Measurements from ENCODE around the gene MARK2.
A peak's percentile ranks its signal among the peaks of the same experiment; 100 is the strongest.

Gene MARK2

DNA sequence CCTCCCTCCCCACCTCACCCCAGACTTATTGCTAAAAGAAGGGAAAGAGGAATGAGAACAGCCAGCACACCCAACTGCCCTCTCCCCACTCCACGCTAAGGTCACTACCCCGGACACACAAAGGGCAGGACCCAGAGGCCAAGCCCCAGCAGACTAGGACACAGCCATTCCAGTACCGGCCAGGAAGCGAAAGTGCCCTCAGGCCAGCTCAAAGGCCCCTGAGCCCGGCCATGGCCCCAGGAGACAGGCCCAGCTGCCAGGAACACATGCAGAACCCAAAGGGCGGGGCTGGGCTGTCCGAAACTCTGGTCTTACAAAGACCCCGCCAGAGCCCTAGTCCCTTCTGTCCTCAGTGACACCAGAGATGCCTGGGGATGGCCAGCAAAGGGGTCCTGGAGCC is 72.5 kb downstream of the MARK2 start:
- DNase-seq, result no peak

DNA sequence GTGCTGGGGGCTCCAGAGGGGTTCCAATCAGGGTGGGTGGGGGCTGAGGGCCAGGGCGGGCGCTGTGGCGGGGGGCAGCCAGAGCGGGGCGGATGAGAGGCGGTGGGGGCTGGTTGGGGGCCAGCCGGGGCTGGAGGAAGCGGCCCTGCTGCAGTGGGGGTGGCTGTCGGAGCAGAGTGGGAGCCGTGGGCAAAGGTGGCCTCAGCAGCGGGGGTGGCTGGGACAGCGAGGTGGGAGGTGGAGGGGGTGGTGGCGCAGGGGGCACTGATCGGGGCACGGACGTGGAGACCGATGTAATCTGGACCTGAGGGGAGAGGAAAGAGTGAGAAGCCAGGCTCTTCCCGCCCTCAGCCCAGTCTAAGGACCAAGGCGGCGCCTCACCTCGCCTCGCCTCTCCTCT is 73.0 kb downstream of the MARK2 start:
- DNase-seq, result no peak

DNA sequence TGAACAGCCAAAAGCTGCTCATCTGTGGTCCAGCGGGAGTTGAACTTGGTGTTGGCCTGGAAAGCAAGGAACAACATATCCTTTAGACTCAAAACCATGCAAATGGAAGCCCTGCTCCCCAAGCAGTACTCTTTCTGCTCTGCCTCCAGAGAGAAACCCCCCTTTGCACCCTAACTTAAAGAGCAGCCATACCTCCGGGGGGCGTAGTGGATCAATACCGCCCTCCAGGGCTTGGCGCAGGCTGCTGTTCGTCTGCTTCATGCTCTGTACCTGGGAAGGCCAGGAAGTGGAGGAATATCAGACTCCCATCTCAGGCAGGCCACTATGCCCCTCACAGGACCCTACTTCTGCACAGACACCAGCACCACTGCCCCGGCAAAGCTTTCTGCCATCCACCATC is 73.8 kb downstream of the MARK2 start:
- DNase-seq, result no peak

DNA sequence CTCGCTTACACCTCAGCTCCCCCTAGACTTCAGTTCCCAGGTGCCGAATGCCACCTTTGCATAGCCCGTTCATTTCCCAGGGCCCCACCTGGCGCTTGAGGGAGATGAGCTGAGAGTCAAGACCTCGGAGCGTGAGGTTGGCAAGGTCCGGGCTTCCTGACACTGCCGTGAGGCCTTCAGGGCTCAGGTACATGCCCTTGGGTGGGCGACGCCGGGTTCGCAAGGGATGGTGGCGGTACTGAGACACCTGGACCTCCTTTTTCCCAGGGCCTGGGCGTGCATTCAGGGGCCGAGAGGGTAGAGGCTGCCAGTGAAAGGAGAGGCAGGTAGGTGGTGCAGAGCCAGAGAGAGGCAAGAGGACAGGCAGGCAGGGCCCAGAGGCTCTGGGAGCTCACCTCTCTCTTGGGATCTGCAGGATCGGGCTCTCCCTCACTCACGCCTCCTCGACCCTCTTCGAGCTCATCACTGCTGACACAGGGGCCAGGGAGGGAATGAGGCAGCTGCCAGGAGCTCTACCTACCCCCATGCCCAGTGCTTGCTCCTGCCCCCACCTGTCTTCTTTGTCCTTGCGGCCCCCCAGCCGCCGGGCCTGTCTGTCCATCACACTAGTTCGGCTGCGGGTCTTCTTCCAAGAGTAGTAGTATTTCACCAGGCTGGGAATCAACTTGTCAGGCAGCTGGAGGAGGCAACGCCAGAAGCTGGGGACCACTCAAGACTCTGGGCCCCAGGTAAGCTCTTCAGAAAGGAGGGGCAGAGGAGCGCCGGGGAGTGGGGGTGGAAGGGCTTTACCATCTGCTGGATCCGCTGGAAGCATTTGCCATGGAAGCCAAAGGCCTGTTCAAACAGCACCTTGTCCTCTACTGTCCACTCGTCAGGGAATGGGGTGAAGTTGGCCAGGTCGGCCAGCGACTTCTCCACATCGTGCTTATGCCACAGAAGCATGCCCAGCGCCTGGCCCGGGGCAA is 75.2 kb downstream of the MARK2 start:
- no peak for DNase-seq

DNA sequence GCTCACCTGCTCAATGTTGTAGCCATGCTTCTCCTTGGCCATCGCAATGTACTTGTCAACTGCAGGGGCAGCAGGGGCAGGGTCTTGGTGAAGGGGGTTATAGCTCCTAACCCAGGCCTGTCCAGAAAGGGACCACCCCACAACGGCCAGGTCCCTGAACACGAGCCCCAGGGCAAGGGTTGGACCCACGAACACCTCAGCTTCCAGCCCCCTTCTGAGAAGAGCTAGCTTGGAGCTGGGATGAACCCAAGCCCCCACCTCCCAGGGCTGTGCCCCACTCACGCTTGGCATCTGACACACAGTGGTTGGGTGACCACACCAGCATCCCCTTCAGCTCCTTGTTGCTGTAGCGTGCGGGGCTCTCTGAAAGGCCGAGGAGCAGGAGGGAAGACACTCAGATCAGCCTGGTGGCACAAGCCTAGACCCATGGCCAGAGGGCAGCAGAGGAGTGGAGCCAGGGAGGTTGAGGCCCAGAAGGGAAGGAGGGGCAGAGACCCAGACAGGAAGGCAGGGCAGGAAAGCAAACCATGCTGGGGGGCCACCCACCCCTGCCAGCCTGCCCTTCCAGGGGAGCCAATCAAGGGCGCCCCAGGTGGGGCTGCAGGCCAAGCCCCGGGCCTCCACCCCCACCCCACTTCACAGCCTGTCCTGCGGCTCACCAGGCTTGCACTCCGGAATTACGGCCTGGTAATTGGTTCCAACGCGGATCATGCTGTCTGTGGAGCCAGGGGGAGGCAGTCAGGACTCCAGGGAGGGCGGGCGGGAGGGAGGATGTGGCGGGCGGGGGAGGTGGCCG is 76.2 kb downstream of the MARK2 start:
- no peak for DNase-seq

DNA sequence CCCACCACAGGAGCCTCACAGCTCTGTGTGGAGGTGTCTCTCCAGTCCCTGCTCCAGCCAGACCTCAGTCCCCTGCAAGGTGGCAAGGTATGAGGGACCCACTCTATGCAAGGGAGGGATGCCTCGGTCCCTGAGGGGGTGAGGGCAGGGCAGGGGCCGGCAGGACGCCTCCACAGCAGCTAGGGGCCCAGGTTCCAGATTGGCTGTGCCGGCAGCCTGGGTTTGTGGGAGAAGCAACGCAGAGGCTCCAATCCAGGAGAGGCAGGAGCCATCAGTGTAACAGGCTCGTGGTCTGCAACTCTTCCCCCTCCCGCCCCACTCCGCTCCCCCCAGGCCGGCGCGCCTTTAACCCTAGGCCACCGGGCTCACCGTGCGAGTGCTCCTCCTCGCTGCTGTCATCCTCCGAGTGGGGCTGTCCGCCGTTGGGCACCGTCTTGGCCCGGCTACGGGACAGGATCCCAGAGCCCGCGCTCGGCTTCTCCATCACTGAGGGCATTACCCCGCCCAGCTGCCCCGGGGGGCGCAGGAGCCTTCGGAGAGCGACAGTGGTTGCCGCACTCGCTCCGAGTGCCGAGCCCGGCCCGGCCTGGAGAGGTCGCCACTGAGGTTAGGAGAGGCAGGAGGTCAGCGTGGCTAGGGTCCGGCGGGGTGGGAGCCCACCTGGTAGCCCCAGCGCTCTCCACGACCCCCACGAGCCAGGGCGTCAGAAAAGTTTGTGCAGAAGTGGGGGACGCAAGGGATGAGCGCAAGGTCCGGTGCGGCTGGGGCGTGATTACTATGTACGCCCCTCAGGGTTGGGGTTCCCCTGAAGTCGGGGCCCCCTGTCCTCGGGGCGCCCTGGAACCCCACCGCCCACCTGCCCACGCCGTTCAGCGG is 77.3 kb downstream of the MARK2 start:
- DNase-seq, result peak; percentile 43

DNA sequence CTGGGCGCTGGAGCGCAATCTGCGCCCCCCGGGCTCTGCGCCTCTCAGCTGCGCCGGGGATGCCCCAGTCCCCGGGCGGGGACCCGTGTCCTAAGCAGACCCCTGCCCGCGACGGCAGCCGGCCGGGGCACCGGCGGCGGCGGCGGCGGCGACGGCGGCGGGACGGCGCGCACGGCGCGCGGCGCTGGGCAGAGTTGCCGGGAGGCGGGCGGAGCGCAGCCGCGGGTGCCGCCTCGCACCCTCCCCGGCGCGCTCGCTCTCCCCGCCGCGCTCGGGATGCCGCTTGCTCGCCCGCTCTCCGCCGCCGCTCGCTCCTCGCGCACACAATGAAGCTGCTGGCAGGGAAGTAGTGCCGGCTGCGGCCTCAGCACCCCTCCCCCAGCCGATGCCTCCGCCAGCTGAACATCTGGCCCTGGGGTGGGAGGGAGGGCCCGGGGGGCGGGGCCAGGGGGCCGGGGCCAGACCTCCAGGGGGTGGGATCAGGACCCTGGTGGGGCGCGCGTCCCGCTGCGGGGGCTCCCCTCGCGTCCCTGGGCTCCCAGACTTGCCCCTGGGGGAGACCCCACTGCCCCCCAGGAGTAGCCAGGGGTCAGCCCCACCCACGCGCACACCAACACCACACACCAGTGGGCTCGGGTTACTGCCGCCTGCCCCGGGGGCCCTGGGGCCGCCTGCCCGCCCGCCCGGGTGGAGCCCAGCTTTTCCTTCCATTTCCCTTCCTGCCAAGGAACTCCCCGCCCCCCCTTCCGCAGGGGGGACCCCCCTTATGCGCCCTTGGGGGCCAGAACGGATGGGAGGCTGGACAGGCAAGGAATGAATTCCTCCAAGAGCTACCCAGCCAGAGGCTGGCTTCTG is 78.2 kb downstream of the MARK2 start, which contains the start of gene RCOR2:
Gene RCOR2, minus strand, starts transcription at position 328 of the 855 bp plus-strand sequence. CDS start 708 bp downstream, outside the sequence.
- peak; percentile 71 for DNase-seq

DNA sequence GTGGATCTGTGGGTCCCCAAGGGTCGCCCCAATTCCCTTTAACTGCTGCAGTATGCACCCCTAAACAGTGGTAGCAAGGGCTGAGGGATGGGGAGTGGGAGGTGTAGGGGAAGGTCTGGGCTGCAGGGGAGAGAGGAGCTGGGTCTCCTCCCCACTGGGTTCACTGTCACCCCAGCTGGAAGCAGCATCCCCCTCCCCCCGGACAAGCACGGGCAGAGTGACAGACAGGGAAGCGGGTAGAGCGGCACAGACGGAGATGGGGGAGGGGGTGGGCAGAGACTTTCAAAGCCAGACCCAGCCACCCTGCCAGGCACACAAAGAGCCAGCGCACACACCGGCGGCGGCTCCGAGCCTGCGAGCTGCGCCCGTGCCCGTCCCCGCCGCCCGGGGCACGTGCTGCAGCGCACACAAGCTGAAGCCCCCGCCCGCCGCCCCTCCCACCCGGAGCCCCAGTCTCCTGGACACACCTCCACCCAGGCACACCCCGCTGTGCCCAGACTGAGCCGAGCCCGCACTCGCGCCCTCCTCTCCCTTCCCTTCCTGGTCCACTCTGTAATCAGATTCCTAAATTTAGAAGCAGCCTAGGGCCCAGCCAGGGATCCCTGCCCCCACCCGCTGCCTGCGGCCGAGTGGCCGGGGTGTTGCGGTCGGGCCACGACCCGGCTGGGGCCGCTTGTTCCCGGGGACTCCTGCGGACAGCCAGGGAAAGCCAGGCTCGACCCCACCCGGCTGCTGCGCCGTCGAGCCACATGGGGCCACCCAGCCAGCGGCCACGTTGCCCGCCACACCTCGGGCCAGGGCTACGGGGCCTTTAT is 79.0 kb downstream of the MARK2 start:
- peak; percentile 32 for DNase-seq

DNA sequence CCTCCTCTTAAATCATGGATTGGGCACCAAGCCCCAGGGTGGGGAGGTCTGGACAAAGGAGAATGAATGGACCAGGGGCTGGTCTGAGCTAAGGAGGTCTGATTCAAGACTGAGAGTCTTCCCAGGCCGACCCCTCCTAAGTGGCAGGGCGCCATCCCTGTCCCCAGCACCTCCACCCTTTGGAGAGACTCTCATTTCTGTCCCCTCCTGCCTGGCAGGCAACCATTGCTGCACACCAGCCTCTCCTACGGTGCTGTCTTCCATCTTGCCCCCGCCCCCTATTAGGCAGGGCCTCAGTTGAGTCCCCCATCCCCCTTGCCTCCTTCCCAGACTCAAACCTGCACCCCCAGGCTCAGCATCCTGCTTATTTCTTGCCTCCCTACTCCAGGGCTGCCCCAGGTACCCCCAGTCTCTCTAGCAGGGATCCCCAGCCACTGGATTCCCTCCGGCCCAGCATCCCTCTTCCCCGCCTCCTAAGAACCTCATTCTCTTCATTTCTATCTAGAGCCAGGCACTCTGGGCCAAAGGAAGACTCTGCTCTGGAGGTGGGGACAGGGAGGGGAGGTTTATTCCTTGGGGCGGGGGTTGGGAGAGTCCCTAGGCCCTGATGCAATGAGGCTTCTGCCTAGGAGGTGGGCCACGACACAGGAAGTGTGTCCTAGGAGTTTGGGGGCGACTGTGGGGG is 79.7 kb downstream of the MARK2 start:
- no peak for DNase-seq

DNA sequence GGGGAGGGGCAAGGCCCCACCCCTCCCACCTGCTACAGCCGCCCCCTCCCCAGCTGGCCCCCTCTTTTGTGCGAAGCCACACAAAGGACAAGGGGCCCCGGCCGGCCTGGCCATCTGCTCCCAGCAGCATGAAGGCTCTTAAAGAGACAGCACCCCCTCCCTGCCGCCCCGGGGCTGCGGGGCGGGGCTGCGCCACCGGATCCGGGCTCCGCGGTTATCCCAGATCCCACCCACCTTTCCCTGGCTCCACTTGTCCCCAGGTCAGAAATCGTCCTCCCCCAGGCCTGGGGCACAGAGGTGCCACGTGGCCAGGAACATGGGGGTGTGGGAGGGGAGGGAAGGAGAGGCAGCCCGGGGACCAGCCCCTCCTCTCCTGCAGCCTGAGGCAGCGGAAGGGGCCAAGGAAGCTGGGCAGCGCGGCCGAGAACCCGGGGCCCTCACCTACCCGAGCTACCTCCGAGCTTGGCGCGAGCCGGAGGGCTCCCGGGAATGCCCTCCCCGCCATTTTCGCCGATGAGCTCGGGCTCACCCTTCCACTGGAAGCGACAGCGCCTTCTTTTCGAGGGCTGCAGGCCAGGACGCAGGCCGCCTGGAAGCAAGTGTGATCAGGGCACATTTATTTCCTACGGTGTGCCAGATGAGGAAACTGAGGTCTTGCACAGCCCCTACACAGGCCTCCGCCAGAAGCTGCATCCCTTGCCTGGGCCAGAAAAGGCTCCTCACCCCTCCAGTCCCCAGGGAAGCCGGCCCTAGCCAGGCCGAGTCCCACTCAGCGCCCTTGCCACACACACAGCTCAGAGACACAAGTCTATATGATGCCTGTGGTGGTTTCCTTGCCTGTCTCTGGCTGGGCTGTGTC is 80.6 kb downstream of the MARK2 start:
- DNase-seq, result no peak

DNA sequence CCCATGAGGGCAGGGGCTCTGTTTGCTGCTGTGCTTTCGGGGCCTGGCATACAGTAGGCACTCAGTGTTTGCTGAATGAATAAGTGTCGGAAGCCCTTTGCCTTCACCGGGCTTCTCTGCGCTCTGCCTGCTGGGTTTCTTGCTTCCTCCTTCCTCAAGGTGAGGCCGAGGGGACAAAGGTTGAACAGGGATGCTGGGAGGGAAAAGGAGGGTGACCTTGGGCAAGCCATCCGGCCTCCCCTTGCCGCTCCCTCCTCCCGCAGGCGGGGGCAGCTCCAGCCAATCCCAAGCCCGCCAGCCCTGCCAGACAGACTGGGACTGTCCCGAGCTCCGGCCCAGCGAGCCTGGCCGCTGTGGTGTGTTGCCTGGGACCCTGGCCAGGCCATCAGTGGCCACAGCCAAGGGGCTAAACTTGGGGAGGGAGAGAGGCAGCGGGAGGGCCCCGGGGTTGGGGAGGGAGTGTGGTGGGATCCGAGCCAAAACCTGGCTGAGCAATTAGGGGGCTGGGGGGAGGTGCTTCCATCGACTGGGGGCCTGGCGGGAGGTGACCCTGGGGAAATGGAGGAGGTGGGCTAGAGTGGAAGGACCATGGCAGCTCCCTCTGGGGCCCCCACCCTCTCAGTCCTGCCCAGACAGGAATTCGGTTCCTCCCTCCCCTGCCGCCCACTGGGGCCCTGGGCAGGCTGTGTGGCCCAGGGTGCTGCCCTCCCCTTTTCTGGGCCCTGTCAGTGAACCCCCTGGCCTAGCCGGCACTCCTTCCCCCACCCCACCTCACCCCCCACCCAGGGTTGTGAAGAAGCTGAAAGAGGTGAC is 81.4 kb downstream of the MARK2 start:
- DNase-seq, result no peak

DNA sequence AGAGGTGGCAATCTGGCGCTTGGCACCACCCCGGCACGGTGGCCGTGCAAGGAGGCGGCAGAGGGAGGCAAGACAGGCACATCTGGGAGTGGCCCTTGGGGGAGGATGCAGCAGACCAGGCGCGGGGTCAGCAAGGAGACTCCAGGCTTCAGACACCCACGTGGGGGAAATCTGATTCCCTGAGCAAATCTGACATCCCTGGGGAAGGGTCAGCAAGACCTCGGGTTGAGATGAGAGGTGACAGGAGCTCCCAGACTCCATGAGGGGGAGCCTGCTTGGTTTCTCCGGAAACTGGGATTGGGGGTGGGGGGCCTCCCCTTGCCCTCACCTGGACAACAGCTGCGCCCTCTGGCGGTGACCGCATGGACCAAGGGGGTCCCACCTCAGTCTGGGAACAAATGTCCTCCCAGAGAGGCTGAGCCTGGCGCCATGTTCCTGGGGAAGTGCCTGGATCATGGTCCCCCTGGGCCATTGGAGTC is 82.1 kb downstream of the MARK2 start:
- peak; percentile 34 for DNase-seq

DNA sequence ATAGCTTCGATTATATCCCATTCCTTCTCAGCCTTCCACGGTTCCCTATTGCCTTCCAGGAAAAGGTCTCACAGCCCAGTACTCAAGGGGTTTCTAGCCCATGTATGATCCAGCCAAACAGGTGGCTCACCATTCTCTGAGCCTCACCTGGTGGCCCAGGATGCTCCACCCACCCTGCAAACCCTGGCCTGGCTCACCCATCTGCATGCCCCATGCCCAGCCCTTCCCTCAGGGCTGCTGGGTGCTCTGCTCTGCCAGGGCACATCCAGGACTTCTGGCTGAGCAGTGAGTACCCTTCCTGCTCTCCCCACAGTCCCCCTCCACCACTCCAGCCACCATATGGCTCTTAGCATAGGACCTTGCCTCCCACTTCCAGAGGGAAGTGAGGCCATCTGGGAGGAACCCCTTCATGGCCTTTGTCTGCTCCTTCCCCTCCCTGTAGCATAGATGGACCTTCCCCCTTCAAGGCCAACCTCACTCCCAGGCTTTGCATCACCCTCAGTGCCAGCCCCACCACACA is 83.8 kb downstream of the MARK2 start:
- no peak for DNase-seq

DNA sequence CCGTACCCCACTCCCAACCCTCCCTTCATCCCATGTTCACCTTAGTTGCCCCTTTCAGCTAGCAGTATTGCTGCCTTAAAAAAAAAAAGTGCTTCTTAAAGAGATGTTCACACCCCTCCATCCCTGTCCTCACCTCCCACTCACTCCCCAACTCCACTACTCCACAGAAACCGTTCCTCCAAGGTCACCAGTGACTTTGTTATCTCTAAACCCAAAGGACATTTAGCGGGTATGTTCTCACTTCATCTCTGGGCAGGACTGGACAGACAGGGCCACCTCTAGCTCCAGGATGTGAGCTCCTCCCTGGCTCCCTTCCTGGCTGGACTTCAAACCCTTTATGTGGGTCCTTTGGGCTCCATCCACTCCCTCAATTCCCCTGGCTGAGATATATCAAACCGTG is 84.4 kb downstream of the MARK2 start:
- no peak for DNase-seq

DNA sequence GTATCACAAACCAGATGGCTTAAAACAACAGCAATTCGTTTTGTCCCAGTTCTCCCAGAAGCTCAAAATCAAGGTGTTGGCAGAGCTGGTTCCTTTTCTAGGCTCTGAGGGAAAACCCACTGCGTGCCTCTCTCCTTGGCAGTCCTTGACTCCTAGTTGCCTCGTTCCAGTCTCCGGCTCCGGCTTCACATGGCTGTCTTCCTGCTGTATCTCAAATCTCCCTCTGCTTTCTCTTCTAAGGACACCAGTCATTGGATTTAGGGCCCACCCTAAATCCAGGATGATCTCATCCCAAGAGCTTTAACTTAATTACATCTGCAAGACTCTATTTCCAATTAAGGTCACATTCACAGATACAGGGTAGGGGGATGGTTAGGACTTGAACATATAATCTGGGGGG is 90.7 kb downstream of the MARK2 start:
- no peak for DNase-seq

DNA sequence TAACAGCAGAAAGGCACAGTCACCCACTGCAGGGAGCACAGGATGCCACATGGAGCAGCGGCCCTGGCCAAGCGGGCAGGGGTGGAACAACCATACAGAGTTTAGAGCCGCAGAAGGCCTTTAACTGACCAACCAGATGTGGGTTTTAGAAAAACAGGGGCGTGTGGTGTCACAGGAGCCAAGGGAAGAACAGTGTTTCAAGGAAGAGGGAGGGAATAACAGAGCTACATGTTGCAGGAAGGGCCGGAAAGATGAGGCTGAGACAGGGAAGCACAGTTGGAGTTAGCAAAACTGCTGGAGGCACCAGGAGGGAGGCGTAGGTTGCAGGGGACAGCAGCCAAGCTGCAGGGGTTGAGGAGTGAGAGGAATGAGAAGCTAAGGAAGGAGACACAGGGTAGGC is 92.1 kb downstream of the MARK2 start:
- DNase-seq, result no peak

DNA sequence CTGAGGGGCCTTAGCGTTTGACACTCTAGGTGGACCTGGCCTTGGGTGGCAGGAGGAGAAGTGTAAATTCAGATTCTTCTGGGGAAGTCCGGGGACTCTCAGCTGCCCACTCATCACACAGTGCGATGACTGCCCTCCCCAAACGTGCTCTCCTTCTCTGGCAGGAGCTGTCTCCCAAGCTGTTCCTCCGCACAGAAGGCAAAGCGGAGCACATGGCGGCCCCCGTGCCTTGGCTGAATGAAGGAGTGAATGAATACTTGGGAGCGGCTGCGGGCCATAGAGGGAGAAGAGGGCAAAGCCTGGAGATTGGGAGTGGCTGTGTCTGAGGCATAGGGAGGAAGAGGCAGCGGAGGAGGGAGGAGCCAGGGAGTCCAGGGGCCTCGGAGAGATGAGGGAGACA is 93.0 kb downstream of the MARK2 start:
- no peak for DNase-seq

DNA sequence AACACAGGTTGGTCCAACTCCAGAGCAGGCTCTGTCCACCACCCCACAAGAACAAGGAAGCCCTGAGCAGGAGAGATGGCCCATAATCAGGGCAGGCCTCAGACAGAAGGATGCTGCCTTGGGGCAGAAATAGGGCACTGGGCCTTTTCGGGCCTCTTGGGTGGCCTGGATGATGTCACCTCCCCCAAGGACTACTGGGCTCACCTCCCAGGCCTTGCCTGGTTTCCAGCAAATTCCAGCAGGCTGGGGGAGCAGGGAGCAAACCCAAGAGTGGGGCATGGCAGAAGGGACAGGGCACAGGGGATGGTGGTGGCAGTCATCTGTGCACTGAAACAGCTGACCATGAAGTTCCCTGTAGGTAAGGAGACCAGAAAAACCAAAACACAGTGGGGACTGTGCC is 94.5 kb downstream of the MARK2 start:
- DNase-seq, result no peak
